Esophagus (tissue), 2 donors: ENCODE measurements around the gene ATOH8. TPM values are rescaled to one million over a fixed set of nuclear protein-coding genes. Genes with fewer than 3 reads are reported as not detected.

Experiments
- H3K27ac ChIP-seq, 2 donors: one replicate each; pipeline ENCODE4 v1.5.1; 2013; ENCODE audit warnings: low read depth in 2 of 2, mild to moderate bottlenecking in 2 of 2, inconsistent platforms in 1 of 2, low read length in 1 of 2, moderate library complexity in 1 of 2
- H3K27me3 ChIP-seq, 2 donors: one replicate each; pipeline ENCODE4 v1.6.1; 2013; ENCODE audit warnings: low read length in 2 of 2, control low read depth in 1 of 2, mild to moderate bottlenecking in 1 of 2; ENCODE audit not compliant: insufficient read depth in 2 of 2, control insufficient read depth in 1 of 2
- H3K36me3 ChIP-seq, 2 donors: one replicate each; pipeline ENCODE4 v1.6.1; 2013; ENCODE audit warnings: low read length in 1 of 2; ENCODE audit not compliant: control insufficient read depth in 2 of 2, insufficient read depth in 2 of 2
- H3K4me1 ChIP-seq, 2 donors: one replicate each; pipeline ENCODE4 v1.6.1; 2013; ENCODE audit warnings: low read length in 1 of 2; ENCODE audit not compliant: control insufficient read depth in 2 of 2, insufficient read depth in 2 of 2
- H3K4me3 ChIP-seq, 2 donors: one replicate each; pipeline ENCODE4 v1.5.1; 2013; ENCODE audit warnings: low read length in 2 of 2, mild to moderate bottlenecking in 2 of 2, low read depth in 1 of 2, moderate library complexity in 1 of 2
- H3K9me3 ChIP-seq, 2 donors: one replicate each; pipeline ENCODE4 v1.6.1; 2013; ENCODE audit warnings: mild to moderate bottlenecking in 2 of 2, low read depth in 1 of 2, low read length in 1 of 2, moderate library complexity in 1 of 2; ENCODE audit not compliant: control insufficient read depth in 2 of 2, insufficient read depth in 1 of 2
- WGBS, 2 donors: extraction: QIAGEN DNeasy Blood & Tissue Kit; methylation state at CpG; one replicate each; pipeline ENCODE4 v1.1.7; 2013; 5-methylcytosine and 5-hydroxymethylcytosine counted together
- polyA plus RNA-seq, 2 donors: library from polyadenylated mRNA; stranded (reverse); fragments of 200-250 nt; gene quantifications; one replicate each; pipeline ENCODE4 v1.2.3, GENCODE V29; 2013
- donor health status: healthy with polysubstance abuse.
- donor health status: Bipolar disorder and iron deficiency.

The ATOH8 gene
- polyA plus RNA-seq, 2 donors, result 3.0 to 5.9 TPM

GRCh38 chr2:85794491-85795121, 40.8 kb downstream of the ATOH8 start:
- Histone ChIP-seq H3K36me3 (no peaks in the 10 kb centered on the region), H3K27me3 (no peaks in the 10 kb centered on the region), H3K4me3 (no peak overlapping the region), H3K27ac (no peak overlapping the region), H3K9me3 (no peaks in the 10 kb centered on the region), H3K4me1 (peaks cover 13 to 21% of the 10 kb centered on the region in 2 donors)
- WGBS, 2 donors, result 73 to 82% methylated on average over 14 of the region's 14 CpGs

GRCh38 chr2:85795331-85796045, 41.7 kb downstream of the ATOH8 start:
- Histone ChIP-seq H3K36me3 (no peaks in the 10 kb centered on the region), H3K4me3 (no peak overlapping the region), H3K27me3 (no peaks in the 10 kb centered on the region), H3K27ac (peak overlapping the region; percentile 13 to 24), H3K4me1 (peaks cover 13 to 21% of the 10 kb centered on the region in 2 donors), H3K9me3 (no peaks in the 10 kb centered on the region)
- WGBS, 2 donors, result 82 to 84% methylated on average over 20 of the region's 20 CpGs

- Histone ChIP-seq H3K27ac (peak overlapping the region; percentile 1 to 24), H3K4me1 (peaks cover 13 to 21% of the 10 kb centered on the region in 2 donors), H3K4me3 (no peak overlapping the region), H3K27me3 (no peaks in the 10 kb centered on the region), H3K36me3 (no peaks in the 10 kb centered on the region), H3K9me3 (peaks cover 0 to under 1% of the 10 kb centered on the region in 2 donors)
- WGBS, 2 donors, result 74% methylated on average over 6 of the region's 6 CpGs
Measured at GRCh38 chr2:85796046-85796340, 42.2 kb downstream of the ATOH8 start.

GRCh38 chr2:85796341-85797262, 42.8 kb downstream of the ATOH8 start:
- 65 to 79% methylated on average over 22 of the region's 22 CpGs for WGBS, 2 donors
- Histone ChIP-seq H3K27me3 (no peaks in the 10 kb centered on the region), H3K9me3 (peaks cover 0 to 3% of the 10 kb centered on the region in 2 donors), H3K27ac (peak overlapping the region in 1 of 2 donors; percentile 24), H3K4me3 (no peak overlapping the region), H3K4me1 (peaks cover 13 to 20% of the 10 kb centered on the region in 2 donors), H3K36me3 (no peaks in the 10 kb centered on the region)

- Histone ChIP-seq H3K27me3 (no peaks in the 10 kb centered on the region), H3K9me3 (peaks cover 0 to 4% of the 10 kb centered on the region in 2 donors), H3K36me3 (no peaks in the 10 kb centered on the region), H3K4me1 (peaks cover 10 to 15% of the 10 kb centered on the region in 2 donors), H3K4me3 (no peak overlapping the region), H3K27ac (no peak overlapping the region)
- 87 to 88% methylated on average over 13 of the region's 13 CpGs for WGBS, 2 donors
Measured at GRCh38 chr2:85797263-85797660, 43.5 kb downstream of the ATOH8 start.

- WGBS, 2 donors, result 75 to 86% methylated on average over 6 of the region's 6 CpGs
- Histone ChIP-seq H3K27ac (no peak overlapping the region), H3K9me3 (peaks cover 0 to 6% of the 10 kb centered on the region in 2 donors), H3K4me1 (peaks cover 10 to 11% of the 10 kb centered on the region in 2 donors), H3K36me3 (no peaks in the 10 kb centered on the region), H3K4me3 (no peak overlapping the region), H3K27me3 (no peaks in the 10 kb centered on the region)
Measured at GRCh38 chr2:85797921-85798320, 44.1 kb downstream of the ATOH8 start.

- Histone ChIP-seq H3K27ac (no peak overlapping the region), H3K4me1 (peaks cover 9 to 10% of the 10 kb centered on the region in 2 donors), H3K4me3 (no peak overlapping the region), H3K27me3 (no peaks in the 10 kb centered on the region), H3K36me3 (no peaks in the 10 kb centered on the region), H3K9me3 (peaks cover 0 to 6% of the 10 kb centered on the region in 2 donors)
- 61 to 65% methylated on average over 11 of the region's 11 CpGs for WGBS, 2 donors
Measured at GRCh38 chr2:85799215-85799956, 45.6 kb downstream of the ATOH8 start.

- peaks cover 0 to 6% of the 10 kb centered on the region in 2 donors for H3K9me3 ChIP-seq
- no peak overlapping the region for H3K4me3 ChIP-seq
- 91 to 93% methylated on average over 3 of the region's 3 CpGs for WGBS, 2 donors
- H3K27me3 ChIP-seq, result no peaks in the 10 kb centered on the region
- H3K27ac ChIP-seq, result no peak overlapping the region
- H3K36me3 ChIP-seq, result no peaks in the 10 kb centered on the region
- H3K4me1 ChIP-seq, result peaks cover 2 to 6% of the 10 kb centered on the region in 2 donors
Measured at GRCh38 chr2:85800586-85800985, 46.8 kb downstream of the ATOH8 start.

- no peaks in the 10 kb centered on the region for H3K36me3 ChIP-seq
- 87 to 88% methylated on average over 5 of the region's 5 CpGs for WGBS, 2 donors
- H3K4me1 ChIP-seq, result peaks cover 2% of the 10 kb centered on the region in 2 donors
- no peak overlapping the region for H3K4me3 ChIP-seq
- H3K27me3 ChIP-seq, result no peaks in the 10 kb centered on the region
- H3K9me3 ChIP-seq, result peaks cover 0 to 6% of the 10 kb centered on the region in 2 donors
- H3K27ac ChIP-seq, result no peak overlapping the region
Measured at GRCh38 chr2:85801871-85802270, 48.1 kb downstream of the ATOH8 start.
